NT2/D1 (cell line): ENCODE data around the gene ZBTB8A.

Experiments used
- SUZ12 ChIP-seq: IDR thresholded peaks from 2 replicates; pipeline ENCODE4 v1.6.1; 2011; ENCODE audit not compliant: insufficient read length, insufficient read depth; ENCODE audit errors: extremely low read depth
- YY1 ChIP-seq: IDR thresholded peaks from 2 replicates; pipeline ENCODE4 v1.6.1; 2011; ENCODE audit not compliant: insufficient read length, insufficient read depth

- TF ChIP-seq YY1 (no peak), SUZ12 (no peak)
Measured at GRCh38 chr1:32516402-32516801, 22.8 kb upstream of the ZBTB8A start.
